Left ventricle myocardium inferior (tissue), 1 donor: ENCODE measurements around the gene USP6. TPM values are rescaled to one million over a fixed set of nuclear protein-coding genes. Genes with fewer than 3 reads are reported as not detected.
"Not testable (repeated sequence)": the region's sequence is repeated elsewhere in the genome, so short reads cannot be mapped to it uniquely, and the experiment has no call there.

ENCODE experiments used
- DNase-seq: peaks from one replicate; pipeline ENCODE4 v3.0.0-alpha.2; 2020
- H3K27ac ChIP-seq: fragments of 200-600 bp; replicated peaks from 2 replicates; pipeline ENCODE4 v1.8.0; 2021
- H3K27me3 ChIP-seq: fragments of 200-600 bp; 2 replicates; pipeline ENCODE4 v1.8.0; 2021; ENCODE audit warnings: low read depth
- H3K36me3 ChIP-seq: fragments of 200-600 bp; 2 replicates; pipeline ENCODE4 v1.8.0; 2021
- H3K4me1 ChIP-seq: fragments of 200-600 bp; 2 replicates; pipeline ENCODE4 v1.8.0; 2021
- H3K4me3 ChIP-seq: fragments of 200-600 bp; 2 replicates; pipeline ENCODE4 v1.8.0; 2021; ENCODE audit warnings: mild to moderate bottlenecking, moderate library complexity
- H3K9me3 ChIP-seq: fragments of 200-600 bp; replicated peaks from 2 replicates; pipeline ENCODE4 v1.8.0; 2021
- intact Hi-C: fragments of 100-400 bp; cut with micrococcal nuclease; formaldehyde crosslinking; loops from one replicate; pipeline ENCODE4 v1.11.0; 2022
- total RNA-seq: library from RNA; stranded (reverse); fragmentation: NEBNext Ultra II Directional; extraction: Animal tissue kit (Norgen Biotek cat#: 25700); gene quantifications from one replicate; pipeline ENCODE4 v1.2.1, GENCODE V29; 2021
- TF ChIP-seq, protein P1 (sequence below): fragments of 200-600 bp; IDR thresholded peaks from 2 replicates; pipeline ENCODE4 v1.8.0; 2021; ENCODE audit warnings: antibody characterized with exemption, mild to moderate bottlenecking, borderline replicate concordance
- donor health status: DM: no; HTN: yes; CAD: no; lungs with severe emphysema.

USP6 gene
- total RNA-seq, 1 donor from 2014 or later = 0.05 TPM

DNA sequence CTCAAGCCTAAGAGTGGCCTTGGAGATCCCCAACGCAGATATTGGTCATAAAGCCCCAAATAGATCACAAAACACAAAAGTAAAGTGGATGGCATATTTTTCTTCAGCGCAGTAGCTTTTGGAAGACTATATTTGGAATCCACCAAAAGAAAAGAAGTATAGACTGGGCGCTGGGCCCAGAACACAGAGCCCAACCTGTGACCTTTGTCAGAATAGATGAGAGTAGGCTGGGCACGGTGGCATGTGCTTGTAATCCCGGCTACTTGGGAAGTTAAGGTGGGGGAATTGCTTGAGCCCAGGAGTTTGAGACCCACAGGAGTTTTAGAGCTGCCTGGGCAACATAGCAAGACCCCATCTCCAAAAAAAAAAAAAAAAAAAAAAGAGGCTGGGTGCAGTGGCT, 104.2 kb downstream of the USP6 start:
- no peaks in the 10 kb centered on the region for H3K27me3 ChIP-seq
- H3K4me1 ChIP-seq = peaks cover 5% of the 10 kb centered on the region
- no peak overlapping the region for H3K4me3 ChIP-seq
- intact Hi-C loops = no loop called here
- H3K27ac ChIP-seq = peak overlapping the region; percentile 31
- peak; percentile 18 for DNase-seq
- TF ChIP-seq, protein P1, sequence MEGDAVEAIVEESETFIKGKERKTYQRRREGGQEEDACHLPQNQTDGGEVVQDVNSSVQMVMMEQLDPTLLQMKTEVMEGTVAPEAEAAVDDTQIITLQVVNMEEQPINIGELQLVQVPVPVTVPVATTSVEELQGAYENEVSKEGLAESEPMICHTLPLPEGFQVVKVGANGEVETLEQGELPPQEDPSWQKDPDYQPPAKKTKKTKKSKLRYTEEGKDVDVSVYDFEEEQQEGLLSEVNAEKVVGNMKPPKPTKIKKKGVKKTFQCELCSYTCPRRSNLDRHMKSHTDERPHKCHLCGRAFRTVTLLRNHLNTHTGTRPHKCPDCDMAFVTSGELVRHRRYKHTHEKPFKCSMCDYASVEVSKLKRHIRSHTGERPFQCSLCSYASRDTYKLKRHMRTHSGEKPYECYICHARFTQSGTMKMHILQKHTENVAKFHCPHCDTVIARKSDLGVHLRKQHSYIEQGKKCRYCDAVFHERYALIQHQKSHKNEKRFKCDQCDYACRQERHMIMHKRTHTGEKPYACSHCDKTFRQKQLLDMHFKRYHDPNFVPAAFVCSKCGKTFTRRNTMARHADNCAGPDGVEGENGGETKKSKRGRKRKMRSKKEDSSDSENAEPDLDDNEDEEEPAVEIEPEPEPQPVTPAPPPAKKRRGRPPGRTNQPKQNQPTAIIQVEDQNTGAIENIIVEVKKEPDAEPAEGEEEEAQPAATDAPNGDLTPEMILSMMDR = no peak
- H3K9me3 ChIP-seq = no peaks in the 10 kb centered on the region
- peaks cover 28% of the 10 kb centered on the region for H3K36me3 ChIP-seq

DNA sequence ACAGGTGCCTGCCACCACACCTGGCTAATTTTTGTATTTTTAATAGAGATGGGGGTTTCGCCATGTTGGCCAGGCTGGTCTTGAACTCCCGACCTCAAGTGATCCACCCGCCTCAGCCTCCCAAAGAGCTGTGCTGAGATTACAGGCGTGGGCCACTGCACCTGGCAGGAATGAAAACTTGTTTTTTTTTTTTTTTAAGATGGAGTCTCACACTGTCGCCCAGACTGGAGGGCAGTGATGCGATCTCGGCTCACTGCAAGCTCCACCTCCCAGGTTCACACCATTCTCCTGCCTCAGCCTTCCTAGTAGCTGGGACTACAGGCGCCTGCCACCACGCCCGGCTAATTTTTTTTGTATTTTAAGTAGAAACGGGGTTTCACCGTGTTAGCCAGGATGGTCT, 106.1 kb downstream of the USP6 start:
- H3K27me3 ChIP-seq, H3K4me1 ChIP-seq, H3K9me3 ChIP-seq, H3K27ac ChIP-seq, H3K4me3 ChIP-seq, intact Hi-C loops, DNase-seq: not testable (repeated sequence)
- peaks cover 16% of the 10 kb centered on the region for H3K36me3 ChIP-seq

Other genes starting within 250 kb of the USP6 start
- gene C17orf107, start 216.5 kb upstream of the USP6 start, total RNA-seq = 0.80 TPM
- gene CHRNE, start 212.9 kb upstream of the USP6 start, total RNA-seq = 1.5 TPM
- gene GP1BA, start 183.8 kb upstream of the USP6 start, total RNA-seq = 0.22 TPM
- gene SLC25A11, start 176.0 kb upstream of the USP6 start, total RNA-seq = 219 TPM
- gene RNF167, start 175.8 kb upstream of the USP6 start, total RNA-seq = 90.7 TPM
- gene PFN1, start 167.5 kb upstream of the USP6 start, total RNA-seq = 182 TPM
- 827 TPM for gene ENO3, start 164.9 kb upstream of the USP6 start, total RNA-seq
- gene SPAG7, start 148.2 kb upstream of the USP6 start, total RNA-seq = 158 TPM
- 33.8 TPM for gene CAMTA2, start 128.4 kb upstream of the USP6 start, total RNA-seq
- 3.1 TPM for gene INCA1, start 118.5 kb upstream of the USP6 start, total RNA-seq
- gene KIF1C, start 118.1 kb upstream of the USP6 start, total RNA-seq = 686 TPM
- gene SLC52A1, start 80.6 kb upstream of the USP6 start, total RNA-seq = not detected
- gene ZFP3, start 37.6 kb upstream of the USP6 start, total RNA-seq = 11.0 TPM
- gene ZNF232, start 4.2 kb upstream of the USP6 start, total RNA-seq = 4.1 TPM
- gene ZNF594, start 75.8 kb downstream of the USP6 start, total RNA-seq = 7.7 TPM
- gene SCIMP, start 118.8 kb downstream of the USP6 start, total RNA-seq = 0.74 TPM
- gene RABEP1, start 166.3 kb downstream of the USP6 start, total RNA-seq = 60.6 TPM